ENCODE data around the gene CELF2. TPM values are rescaled to one million over a fixed set of nuclear protein-coding genes. Genes with fewer than 3 reads are reported as not detected.

Gene CELF2
- total RNA-seq, 1 donor from 2014 or later = 193 TPM

DNA sequence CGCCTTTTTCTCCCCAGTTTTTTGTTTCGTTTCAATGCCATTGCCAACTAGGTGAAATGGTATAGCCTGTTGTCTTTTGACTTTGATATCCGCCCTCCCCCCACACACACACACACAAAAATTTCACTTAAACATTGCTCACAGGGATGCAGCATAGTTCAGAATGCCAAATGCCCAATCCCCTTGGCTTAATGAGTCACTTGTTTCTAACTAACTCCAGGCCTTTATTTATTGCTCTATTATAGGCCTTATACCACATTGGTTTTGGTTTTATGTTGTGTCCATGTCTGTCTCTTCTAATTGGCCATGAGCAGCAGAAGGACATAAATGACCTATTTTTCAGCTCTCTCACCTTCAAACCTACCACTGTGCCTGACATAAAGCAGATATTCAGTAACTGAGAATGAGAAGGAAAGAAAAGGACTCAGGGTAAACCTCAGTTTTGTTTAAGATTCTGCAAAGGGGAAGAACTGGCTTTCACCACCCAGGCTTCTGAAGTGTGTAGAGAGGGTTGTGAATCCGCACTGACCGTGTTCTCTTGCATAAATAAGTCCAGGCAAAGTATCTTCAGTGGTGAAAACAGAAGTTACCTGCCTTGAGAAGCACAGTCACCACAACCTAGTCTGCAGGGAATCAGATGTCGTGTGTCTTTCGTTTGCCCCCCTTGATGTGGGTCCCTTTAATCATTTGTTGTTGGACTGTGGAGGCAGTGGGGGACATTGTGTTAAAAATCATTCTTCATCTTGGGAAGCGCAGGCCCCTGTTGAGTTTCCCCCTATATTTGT is 139.8 kb downstream of the CELF2 start:
- DNase-seq = no peak

DNA sequence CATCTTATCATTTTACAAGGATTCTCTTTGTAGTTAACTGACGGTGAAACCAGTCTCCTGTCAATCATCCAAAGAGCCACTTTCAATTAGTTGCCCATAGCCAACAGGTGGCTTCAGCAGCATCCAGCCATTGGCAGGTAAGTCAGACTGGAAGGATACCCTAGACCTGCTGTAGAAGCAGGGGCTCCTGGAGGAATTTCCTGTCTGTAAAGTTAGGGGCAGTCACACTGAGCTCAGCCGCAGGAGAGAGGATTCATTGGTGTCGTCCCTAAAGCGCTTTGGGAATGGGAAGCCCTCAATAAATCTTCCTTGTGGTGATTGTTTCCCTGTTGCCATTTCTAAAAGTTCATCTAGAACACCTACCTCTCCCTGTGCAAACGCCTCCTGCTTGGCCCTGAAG is 140.4 kb downstream of the CELF2 start:
- no peak for DNase-seq

DNA sequence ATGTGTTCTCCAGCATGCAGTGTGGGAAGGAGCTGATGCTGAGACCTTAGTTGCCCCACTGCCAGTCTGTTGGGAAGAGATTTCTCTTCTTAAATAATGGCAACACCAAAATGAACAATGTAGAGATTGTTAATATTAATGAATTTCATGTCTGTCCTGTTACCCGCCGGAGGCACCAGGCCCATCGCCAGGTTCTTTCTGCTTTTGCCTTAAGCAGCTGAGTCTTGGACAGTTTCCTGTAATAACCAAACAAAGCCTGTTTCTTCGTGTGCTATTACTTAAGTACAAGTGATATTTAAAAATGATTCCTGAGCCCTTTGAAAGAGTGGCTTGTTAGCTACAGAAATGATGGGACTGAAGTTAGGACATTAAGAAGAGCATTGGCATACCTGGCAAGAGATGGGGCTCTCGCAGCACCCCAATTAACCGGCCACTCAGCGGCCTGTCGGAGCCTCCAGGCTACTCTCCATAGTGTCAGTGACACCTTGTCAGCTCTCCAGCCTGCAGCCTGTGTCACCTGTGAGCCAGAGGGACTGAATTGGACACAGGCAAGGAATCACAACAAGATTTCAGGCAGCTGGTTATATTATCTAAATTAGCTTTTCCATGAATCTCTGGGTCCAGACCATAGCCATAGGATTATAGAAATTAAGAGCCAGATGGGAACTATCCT is 142.0 kb downstream of the CELF2 start:
- DNase-seq = no peak

- DNase-seq = no peak
Observed at GRCh38 chr10:11161096-11161495, 143.4 kb downstream of the CELF2 start.

GRCh38 chr10:11161910-11162309 is 144.2 kb downstream of the CELF2 start:
- no peak for DNase-seq

- DNase-seq = no peak
Observed at GRCh38 chr10:11162828-11163599, 145.3 kb downstream of the CELF2 start.

DNA sequence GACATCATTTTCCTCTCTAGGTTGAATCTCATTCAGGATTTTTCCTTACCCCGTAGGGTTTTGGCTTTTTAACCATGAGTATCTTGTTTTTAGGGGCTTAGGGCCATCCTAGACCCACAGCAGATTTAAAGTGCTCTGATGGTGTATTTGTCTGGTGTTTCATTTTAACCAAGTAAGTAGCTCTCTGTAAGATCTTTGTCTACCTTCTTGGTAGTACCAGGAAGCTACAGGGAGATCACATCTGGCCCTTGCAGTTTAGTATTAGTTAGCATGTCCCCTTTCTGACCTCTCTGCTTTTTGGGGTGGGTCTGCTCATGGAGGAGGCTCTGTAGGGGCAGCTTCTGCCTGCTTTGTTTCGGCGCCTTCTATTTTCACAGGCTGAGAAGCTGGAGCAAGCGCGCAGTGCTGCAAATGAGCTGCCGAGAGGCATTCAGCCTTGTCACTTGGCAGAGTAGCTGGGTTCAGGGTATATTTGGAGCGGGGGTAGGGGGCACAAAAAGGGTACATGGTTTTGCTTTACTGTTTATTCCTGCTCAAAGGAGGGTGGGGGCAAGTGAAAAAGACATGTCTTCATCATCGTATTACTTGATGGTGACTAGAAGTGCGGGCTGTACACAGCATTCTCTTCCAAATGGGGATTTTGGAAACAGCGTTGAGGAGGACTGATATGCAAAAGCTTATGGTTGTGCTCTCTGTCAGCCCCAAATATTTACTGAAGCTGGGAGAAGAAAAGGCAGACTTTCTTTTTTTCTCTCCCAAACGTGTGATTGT is 146.3 kb downstream of the CELF2 start:
- peak; percentile 42 for DNase-seq

DNA sequence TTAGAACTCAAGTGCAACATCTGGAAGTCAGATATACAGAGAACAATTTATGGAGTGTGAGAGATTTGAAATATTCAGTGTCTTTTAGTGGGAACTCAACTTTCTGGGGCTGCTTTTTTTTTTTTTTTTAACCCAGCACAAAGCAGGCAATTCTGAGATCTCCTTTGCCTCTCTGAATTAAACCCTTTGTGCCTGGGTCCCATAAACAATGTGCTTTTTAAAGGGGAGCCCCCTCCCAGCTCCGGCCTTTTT is 146.8 kb downstream of the CELF2 start:
- no peak for DNase-seq

DNA sequence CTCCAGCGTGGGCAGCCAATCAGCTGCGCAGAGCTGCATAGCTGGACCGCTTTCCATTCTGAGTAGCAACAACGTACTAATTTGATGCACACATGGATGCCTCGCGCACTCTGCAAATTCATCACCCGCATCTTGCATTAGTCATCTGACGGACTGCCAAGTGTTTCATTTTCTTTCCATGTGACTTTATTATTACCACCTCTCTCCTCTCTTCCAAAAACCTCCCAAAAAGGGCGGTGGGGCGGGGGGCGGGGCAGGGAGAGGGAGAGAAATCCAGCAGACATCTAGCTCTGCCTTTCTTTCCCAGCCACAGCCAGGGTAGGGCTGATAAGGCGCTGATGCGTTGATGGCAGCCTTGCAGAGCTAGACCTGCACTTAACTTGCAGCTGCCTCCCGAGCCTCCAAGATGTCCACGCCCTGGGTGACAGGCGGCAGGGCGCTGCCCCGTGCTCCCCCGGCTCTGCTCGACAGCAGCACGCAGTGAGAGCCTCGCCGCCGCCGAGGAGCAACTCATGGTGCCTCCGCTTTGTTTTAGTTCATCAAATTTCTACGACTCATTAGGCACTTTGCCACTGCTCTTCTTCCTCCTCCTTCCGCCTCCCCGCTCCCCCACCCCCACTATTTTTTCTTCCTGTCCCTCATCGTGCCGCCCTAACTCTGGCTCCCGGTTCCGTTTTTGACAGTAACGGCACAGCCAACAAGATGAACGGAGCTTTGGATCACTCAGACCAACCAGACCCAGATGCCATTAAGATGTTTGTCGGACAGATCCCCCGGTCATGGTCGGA is 147.3 kb downstream of the CELF2 start:
- peak; percentile 87 for DNase-seq

GRCh38 chr10:11165591-11166543 is 148.2 kb downstream of the CELF2 start:
- DNase-seq = no peak

DNA sequence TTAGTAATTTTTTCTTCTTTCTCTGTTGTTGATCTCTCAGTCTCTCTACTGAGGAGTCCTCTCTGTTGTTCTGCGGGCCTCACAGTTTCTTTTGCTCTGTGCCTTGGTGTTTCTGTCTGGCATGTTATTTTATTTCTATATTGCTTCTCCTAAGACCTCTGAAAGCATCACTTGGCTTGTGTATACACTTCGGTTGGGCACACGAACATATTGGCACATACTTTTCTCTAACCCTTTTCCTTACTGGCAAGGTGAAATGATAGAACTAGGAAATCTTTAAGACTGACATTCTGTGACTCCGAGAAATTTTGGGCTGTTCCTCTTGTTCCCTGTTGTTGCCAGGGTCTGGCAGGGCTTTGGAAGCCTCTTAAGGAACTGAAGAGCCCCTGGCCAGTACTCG is 148.9 kb downstream of the CELF2 start:
- DNase-seq = no peak

DNA sequence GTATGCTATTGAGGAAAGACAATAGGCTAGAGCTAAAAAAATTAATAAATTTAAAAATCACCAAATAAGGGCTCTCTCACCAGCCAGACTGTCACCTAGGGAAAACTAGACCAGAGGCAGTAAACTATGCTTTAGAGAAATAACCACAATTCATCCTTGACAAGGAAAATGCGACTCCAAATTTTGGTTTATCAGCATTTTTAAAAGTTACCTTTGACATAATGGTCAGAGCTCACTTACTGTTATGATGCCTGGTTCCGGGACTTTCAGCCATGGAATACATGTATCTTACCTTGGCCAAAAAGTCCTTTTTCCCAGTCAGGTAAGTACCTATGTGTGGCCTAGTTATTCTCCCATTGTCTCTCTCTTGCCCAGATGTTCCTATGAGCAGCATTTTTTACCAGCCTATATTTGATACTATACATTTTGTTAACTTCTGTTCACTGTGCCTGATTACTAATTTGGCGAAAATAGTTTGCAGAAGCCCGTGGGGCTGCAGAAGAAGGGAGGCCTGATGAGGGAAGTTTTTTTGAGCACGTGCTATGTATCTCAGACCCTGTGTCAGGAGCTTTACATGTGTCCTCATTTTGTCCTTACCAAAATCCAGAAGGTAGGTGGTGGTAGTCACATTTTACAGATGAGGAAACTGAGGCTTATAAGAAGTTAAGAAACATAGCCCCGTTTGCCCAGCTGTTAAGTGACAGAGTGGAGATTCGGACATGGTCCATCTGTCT is 149.7 kb downstream of the CELF2 start:
- DNase-seq = no peak

GRCh38 chr10:11168423-11169090 is 150.9 kb downstream of the CELF2 start:
- no peak for DNase-seq

GRCh38 chr10:11169976-11170375 is 152.3 kb downstream of the CELF2 start:
- DNase-seq = no peak

- DNase-seq = no peak
Observed at GRCh38 chr10:11170574-11170973, 152.9 kb downstream of the CELF2 start.

DNA sequence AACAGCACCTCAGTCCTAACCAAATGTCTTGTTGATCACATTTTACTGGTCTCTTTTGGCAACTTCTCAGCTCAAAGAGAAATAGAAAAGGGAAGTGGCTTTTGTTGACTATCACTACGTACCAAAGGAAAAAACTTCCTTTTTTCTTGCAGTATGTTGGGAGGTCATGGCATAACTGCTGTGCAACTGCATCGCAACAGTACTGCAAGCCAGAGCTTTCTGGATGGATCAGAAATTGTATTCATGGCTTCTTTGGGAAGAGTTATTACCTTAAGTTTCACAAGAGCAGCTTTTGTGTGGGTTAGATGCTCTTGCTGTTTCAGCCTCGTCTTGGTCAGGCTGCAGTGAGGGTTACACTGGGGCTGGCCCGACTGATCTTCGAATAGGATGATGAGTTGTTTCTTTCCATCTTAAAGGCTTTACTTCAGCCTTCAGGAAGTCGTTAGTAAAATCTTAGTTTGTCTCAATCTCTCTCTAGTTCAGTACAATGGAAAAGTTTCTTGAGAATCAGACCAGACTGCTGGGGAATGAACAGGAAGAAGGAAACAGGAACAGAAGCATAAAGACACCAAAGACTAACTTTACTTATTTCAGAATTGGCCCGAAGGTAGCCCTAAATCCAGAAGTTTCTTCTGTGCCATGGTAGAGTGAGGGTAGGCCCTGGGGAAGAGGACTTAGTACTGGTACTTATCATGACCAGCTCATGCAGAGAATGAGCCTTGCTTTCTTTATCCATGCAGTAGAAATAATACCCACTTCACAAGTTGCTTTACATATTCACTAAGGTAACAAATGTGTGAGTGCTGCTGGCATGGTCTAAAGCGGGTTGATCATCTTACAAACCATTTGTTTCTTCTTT is 153.6 kb downstream of the CELF2 start:
- DNase-seq = no peak

GRCh38 chr10:11173042-11173441 is 155.4 kb downstream of the CELF2 start:
- no peak for DNase-seq

GRCh38 chr10:11175823-11176243 is 158.2 kb downstream of the CELF2 start:
- DNase-seq = no peak

Data from occipital lobe (tissue), 2 donors.